Tibial nerve (tissue), 4 donors: ENCODE results near the gene NKRF. TPM values are rescaled to one million over a fixed set of nuclear protein-coding genes. Genes with fewer than 3 reads are reported as not detected.
"Not testable (repeated sequence)": the region's sequence is repeated elsewhere in the genome, so short reads cannot be mapped to it uniquely, and the experiment has no call there.

Experiments
- DNase-seq, 2 donors: peaks; one replicate each; pipeline ENCODE4 v3.0.0-alpha.2; 2019; ENCODE audit warnings: low spot score in 2 of 2
- H3K27ac ChIP-seq, 4 donors: fragments of 200-600 bp; sonication (generic) in 3 of 4; one replicate each; pipeline ENCODE4 v1.5.1; 2017 to 2019; ENCODE audit warnings: mild to moderate bottlenecking in 1 of 4
- H3K27me3 ChIP-seq, 2 donors: fragments of 200-600 bp; sonication (generic) in 1 of 2; one replicate each; pipeline versions ENCODE4 v1.5.1 to v1.6.0; 2017 to 2019
- H3K36me3 ChIP-seq, 3 donors: fragments of 200-600 bp; sonication (generic); one replicate each; pipeline ENCODE4 v1.5.1; 2018 to 2019
- H3K4me1 ChIP-seq, 4 donors: fragments of 200-600 bp; sonication (generic) in 3 of 4; one replicate each; pipeline ENCODE4 v1.5.1; 2017 to 2019
- H3K4me3 ChIP-seq, 4 donors: fragments of 200-600 bp; sonication (generic) in 3 of 4; one replicate each; pipeline ENCODE4 v1.5.1; 2017 to 2019; ENCODE audit warnings: mild to moderate bottlenecking in 1 of 4, moderate library complexity in 1 of 4
- H3K9me3 ChIP-seq, 4 donors: fragments of 200-600 bp; sonication (generic) in 3 of 4; one replicate each; pipeline ENCODE4 v1.5.1; 2017 to 2019
- EP300 ChIP-seq, 2 donors: sonication (generic); formaldehyde crosslinking; IDR thresholded peaks; one replicate each; pipeline ENCODE4 v1.6.1; 2017; ENCODE audit warnings: antibody characterized with exemption in 2 of 2, mild to moderate bottlenecking in 1 of 2
- POLR2A ChIP-seq, 2 donors: fragments of 450-650 bp; IDR thresholded peaks; one replicate each; pipeline ENCODE4 v1.6.1; 2017; ENCODE audit warnings: antibody characterized with exemption in 2 of 2, mild to moderate bottlenecking in 2 of 2, moderate library complexity in 2 of 2
- WGBS, 2 donors: methylation state at CpG; one replicate each; pipeline ENCODE4 v1.1.5; 2018; 5-methylcytosine and 5-hydroxymethylcytosine counted together
- total RNA-seq, 4 donors: library from RNA; depleted of rRNA; stranded (reverse); fragments of >200 nt; gene quantifications; one replicate each; pipeline ENCODE4 v1.1.0, GENCODE V29; 2016
- TF ChIP-seq, protein P1 (sequence below), 5 experiments: fragments of 200-600 bp in 3 of 5; fragments of 450-650 bp in 2 of 5; sonication (generic) in 3 of 5; IDR thresholded peaks; one replicate each; pipeline ENCODE4 v1.5.1; 2016 to 2019; ENCODE audit warnings: antibody characterized with exemption in 5 of 5, mild to moderate bottlenecking in 3 of 5, moderate library complexity in 2 of 5

NKRF gene
- total RNA-seq, 4 donors from 2014 or later: 4.4 to 9.0 (median 6.4) TPM

DNA sequence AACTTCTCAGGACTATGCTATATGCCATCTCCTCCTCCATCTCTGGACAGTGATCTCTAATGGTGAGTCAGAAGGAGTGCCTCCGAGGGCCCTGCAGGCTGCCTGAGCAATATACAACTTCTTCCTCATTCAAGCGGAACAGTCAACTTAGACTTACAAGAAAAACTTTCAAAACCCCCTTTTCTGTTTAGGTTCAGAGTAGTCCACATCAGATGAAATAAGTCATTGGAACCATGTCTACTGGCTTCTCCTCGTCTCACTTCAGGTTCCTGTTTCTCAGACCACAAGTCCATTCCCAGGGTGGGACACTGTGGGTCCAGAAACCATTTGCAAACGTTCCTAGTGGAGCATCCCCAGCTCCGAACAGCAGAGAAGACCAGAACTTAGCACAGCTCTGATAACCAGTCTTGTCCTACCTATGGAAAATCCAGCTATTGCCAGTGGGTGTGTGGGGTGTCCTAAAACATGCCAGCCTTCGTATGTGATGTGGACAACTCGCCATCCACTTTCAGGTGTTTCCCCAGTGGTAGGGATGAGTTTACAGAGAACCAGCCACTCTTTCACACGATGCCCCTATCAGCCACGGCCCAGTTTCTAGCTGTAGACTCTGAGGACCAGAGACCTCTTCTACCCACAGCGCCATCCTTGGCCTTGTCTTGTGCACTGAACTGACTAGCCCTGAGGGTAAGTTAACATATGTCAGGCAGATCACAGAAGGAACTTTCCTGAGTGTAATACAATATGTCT lies 32.7 kb upstream of the NKRF start:
- WGBS, 2 donors: 58 to 77% methylated on average over 10 of the region's 10 CpGs
- H3K27me3 ChIP-seq: no peaks in the 10 kb centered on the region
- H3K4me1 ChIP-seq: no peaks in the 10 kb centered on the region
- TF ChIP-seq, protein P1, sequence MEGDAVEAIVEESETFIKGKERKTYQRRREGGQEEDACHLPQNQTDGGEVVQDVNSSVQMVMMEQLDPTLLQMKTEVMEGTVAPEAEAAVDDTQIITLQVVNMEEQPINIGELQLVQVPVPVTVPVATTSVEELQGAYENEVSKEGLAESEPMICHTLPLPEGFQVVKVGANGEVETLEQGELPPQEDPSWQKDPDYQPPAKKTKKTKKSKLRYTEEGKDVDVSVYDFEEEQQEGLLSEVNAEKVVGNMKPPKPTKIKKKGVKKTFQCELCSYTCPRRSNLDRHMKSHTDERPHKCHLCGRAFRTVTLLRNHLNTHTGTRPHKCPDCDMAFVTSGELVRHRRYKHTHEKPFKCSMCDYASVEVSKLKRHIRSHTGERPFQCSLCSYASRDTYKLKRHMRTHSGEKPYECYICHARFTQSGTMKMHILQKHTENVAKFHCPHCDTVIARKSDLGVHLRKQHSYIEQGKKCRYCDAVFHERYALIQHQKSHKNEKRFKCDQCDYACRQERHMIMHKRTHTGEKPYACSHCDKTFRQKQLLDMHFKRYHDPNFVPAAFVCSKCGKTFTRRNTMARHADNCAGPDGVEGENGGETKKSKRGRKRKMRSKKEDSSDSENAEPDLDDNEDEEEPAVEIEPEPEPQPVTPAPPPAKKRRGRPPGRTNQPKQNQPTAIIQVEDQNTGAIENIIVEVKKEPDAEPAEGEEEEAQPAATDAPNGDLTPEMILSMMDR (IDR thresholded peaks at IDR 0.05): no peak
- TF ChIP-seq POLR2A (IDR thresholded peaks at IDR 0.05): no peak
- H3K27ac ChIP-seq: no peak overlapping the region
- H3K9me3 ChIP-seq: no peaks in the 10 kb centered on the region
- no peak overlapping the region for H3K4me3 ChIP-seq
- no peak for DNase-seq
- no peaks in the 10 kb centered on the region for H3K36me3 ChIP-seq

DNA sequence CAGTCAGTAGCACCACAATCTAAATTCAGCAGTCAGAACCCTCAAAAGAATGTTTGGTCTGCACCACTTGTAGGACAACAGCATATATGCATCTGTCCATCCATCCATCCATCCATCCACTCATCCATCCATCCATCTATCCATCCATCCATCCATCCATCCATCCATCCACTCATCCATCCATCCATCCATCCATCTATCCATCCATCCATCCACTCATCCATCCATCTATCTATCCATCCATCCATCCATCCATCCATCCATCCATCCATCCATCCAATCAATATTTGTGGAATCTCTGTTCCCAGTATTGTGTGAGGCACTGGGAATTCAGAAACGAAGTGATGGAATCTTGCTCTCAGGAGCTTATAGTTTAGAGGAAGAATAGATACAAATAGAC lies 31.2 kb upstream of the NKRF start:
- not testable (repeated sequence) for H3K27me3 ChIP-seq, DNase-seq, H3K4me1 ChIP-seq, H3K4me3 ChIP-seq, H3K9me3 ChIP-seq, H3K27ac ChIP-seq
- H3K36me3 ChIP-seq: peaks cover 0 to 12% (median 0%) of the 10 kb centered on the region in 3 donors
- WGBS, 2 donors: 49 to 95% methylated on average over 1 of the region's 1 CpG

DNA sequence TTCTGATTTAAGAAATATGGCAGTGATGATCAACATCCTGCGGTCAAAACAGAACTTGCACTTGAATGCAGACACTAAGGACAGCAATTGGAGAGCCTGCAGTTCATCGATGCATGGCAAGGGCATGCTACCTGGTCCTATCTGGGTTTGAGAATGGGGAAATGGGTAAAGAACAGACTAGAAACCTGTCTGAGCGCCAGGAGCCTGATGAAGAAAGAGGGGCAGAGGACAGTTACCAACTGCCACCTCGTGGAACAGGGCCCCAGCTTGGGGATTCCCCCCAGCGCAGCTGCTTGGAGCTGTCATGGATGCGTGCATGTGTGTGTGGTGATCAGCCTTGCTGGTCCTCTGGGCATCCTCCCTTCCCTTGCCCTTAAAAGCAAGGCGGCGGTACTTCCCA lies 30.2 kb upstream of the NKRF start:
- H3K36me3 ChIP-seq: peaks cover 0 to 12% (median 0%) of the 10 kb centered on the region in 3 donors
- DNase-seq: no peak

DNA sequence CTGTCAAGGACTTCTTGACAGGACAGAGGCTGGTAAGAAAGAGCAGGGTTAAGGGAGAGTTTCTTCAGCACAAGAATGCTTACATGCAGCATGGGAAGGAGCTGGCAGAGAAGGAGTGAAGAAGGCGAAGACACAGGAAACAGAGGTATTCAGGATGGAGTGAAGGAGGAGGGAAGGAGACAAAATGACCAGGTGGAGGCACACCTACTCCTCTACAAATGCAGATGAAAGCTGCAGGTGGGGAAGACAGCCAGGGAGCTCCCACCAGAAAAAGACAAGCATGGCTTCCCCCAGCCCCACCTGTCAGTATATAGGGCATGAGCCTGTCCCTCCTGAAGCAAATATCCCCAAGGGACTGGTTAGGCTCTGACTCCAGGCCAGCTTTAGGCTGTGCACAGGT lies 29.6 kb upstream of the NKRF start:
- Histone ChIP-seq H3K4me3 (no peak overlapping the region), H3K27ac (no peak overlapping the region), H3K9me3 (no peaks in the 10 kb centered on the region), H3K27me3 (no peaks in the 10 kb centered on the region), H3K36me3 (peaks cover 0 to 12% (median 0%) of the 10 kb centered on the region in 3 donors), H3K4me1 (no peaks in the 10 kb centered on the region)
- DNase-seq: no peak
- TF ChIP-seq, protein P1 (IDR thresholded peaks at IDR 0.05): no peak
- TF ChIP-seq POLR2A (IDR thresholded peaks at IDR 0.05) (no peak), EP300 (IDR thresholded peaks at IDR 0.05) (no peak)
- 79 to 93% methylated on average over 1 of the region's 1 CpG for WGBS, 2 donors

More for the DNA sequence above, 30.2 kb upstream of the NKRF start:
- Histone ChIP-seq H3K4me1 (no peaks in the 10 kb centered on the region), H3K27ac (no peak overlapping the region), H3K27me3 (no peaks in the 10 kb centered on the region), H3K4me3 (no peak overlapping the region), H3K9me3 (no peaks in the 10 kb centered on the region)
- 82 to 88% methylated on average over 6 to 8 of the region's 8 CpGs for WGBS, 2 donors
- TF ChIP-seq EP300 (IDR thresholded peaks at IDR 0.05) (no peak), POLR2A (IDR thresholded peaks at IDR 0.05) (no peak)
- TF ChIP-seq, protein P1 (IDR thresholded peaks at IDR 0.05): no peak

DNA sequence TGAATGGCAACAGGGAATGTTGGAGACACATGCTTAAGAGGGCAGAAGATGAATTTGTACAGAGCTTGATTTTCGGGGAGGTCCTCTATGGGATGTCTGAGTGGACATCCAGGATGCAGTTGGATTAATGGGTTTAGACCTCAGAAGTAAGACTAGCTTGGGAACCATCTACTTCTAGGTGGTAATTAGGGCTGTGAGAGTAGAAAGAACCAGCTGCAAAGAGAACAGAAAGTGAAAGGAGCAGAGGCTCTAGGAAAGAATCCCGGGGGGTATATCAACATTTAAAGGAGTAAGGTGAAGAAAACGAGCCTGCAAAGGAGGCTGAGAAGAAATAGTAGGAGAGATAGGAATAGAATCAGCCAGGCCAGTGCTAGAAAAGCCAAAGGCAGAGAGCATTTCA lies 29.0 kb upstream of the NKRF start:
- DNase-seq: no peak
- no peak overlapping the region for H3K4me3 ChIP-seq
- TF ChIP-seq POLR2A (IDR thresholded peaks at IDR 0.05) (no peak), EP300 (IDR thresholded peaks at IDR 0.05) (no peak)
- TF ChIP-seq, protein P1 (IDR thresholded peaks at IDR 0.05): no peak
- no peak overlapping the region for H3K27ac ChIP-seq
- H3K9me3 ChIP-seq: no peaks in the 10 kb centered on the region
- H3K27me3 ChIP-seq: no peaks in the 10 kb centered on the region
- H3K4me1 ChIP-seq: no peaks in the 10 kb centered on the region
- H3K36me3 ChIP-seq: peaks cover 0 to 12% (median 0%) of the 10 kb centered on the region in 3 donors
- 57 to 63% methylated on average over 3 of the region's 3 CpGs for WGBS, 2 donors
